HepG2 (cell line): Measurements from ENCODE around the gene PPP1R13L. TPM values are rescaled to one million over a fixed set of nuclear protein-coding genes. Genes with fewer than 3 reads are reported as not detected.
A peak's percentile ranks its signal among the peaks of the same experiment; 100 is the strongest.

Experiments used
- CENPX ChIP-seq: sonication (generic); formaldehyde crosslinking; IDR thresholded peaks from 2 replicates; pipeline ENCODE4 v1.9.0; 2021; ENCODE audit warnings: mild to moderate bottlenecking, missing genetic modification reagents, moderate library complexity
- CHD2 ChIP-seq: IDR thresholded peaks from 2 replicates; pipeline ENCODE4 v1.6.1; 2011; ENCODE audit warnings: low read depth, low read length, improper control_type of control experiment
- GTF2F1 ChIP-seq: fragments of 150-350 bp; IDR thresholded peaks from 2 replicates; pipeline ENCODE4 v1.6.1; 2014; ENCODE audit warnings: low read length
- HNRNPH1 ChIP-seq: fragments of 200-400 bp; formaldehyde crosslinking; optimal IDR thresholded peaks from 2 replicates; pipeline ENCODE3; 2017; ENCODE audit warnings: mild to moderate bottlenecking, low read depth, low read length
- KAT8 ChIP-seq: IDR thresholded peaks from 2 replicates; pipeline ENCODE4 v1.6.1; 2016; ENCODE audit warnings: missing genetic modification reagents, missing compliant biosample characterization
- KDM5B ChIP-seq: sonication (generic); formaldehyde crosslinking; IDR thresholded peaks from 2 replicates; pipeline ENCODE4 v1.4.0; 2020; ENCODE audit warnings: missing genetic modification reagents, mild to moderate bottlenecking, borderline replicate concordance
- MXI1 ChIP-seq: IDR thresholded peaks from 3 replicates; pipeline ENCODE4 v1.6.1; 2012; ENCODE audit warnings: low read depth, low read length, inconsistent platforms, borderline replicate concordance
- NFE2 ChIP-seq: sonication (generic); formaldehyde crosslinking; IDR thresholded peaks from 2 replicates; pipeline ENCODE4 v1.4.0; 2020; ENCODE audit warnings: missing genetic modification reagents
- PRPF4 ChIP-seq: fragments of 200-400 bp; formaldehyde crosslinking; IDR thresholded peaks from 2 replicates; pipeline ENCODE4 v1.6.1; 2016; ENCODE audit warnings: low read length, low read depth; ENCODE audit not compliant: poor library complexity, severe bottlenecking
- RNF2 ChIP-seq: fragments of 450-650 bp; conservative IDR thresholded peaks from 2 replicates; pipeline ENCODE4 v1.6.1; 2016; ENCODE audit warnings: low read depth
- SMARCC2 ChIP-seq: fragments of 450-650 bp; IDR thresholded peaks from 2 replicates; pipeline ENCODE4 v1.6.1; 2017; ENCODE audit warnings: antibody characterized with exemption, mild to moderate bottlenecking
- SNAPC2 ChIP-seq: sonication (generic); formaldehyde crosslinking; IDR thresholded peaks from 2 replicates; pipeline ENCODE4 v1.8.1; 2022; ENCODE audit warnings: mild to moderate bottlenecking, missing genetic modification reagents
- SP2 ChIP-seq: sonication (generic); formaldehyde crosslinking; IDR thresholded peaks from 2 replicates; pipeline ENCODE4 v1.5.1; 2020; ENCODE audit warnings: mild to moderate bottlenecking, missing genetic modification reagents
- ZMAT3 ChIP-seq: sonication (generic); formaldehyde crosslinking; conservative IDR thresholded peaks from 2 replicates; pipeline ENCODE4 v1.7.0; 2021; ENCODE audit warnings: missing genetic modification reagents
- ZNF33A ChIP-seq: sonication (generic); formaldehyde crosslinking; IDR thresholded peaks from 2 replicates; pipeline ENCODE4 v1.5.1; 2020; ENCODE audit warnings: missing genetic modification reagents, mild to moderate bottlenecking, moderate library complexity, borderline replicate concordance
- ZNF564 ChIP-seq: sonication (generic); formaldehyde crosslinking; IDR thresholded peaks from 2 replicates; pipeline ENCODE4 v1.8.1; 2023; ENCODE audit warnings: mild to moderate bottlenecking, missing genetic modification reagents
- ZNF652 ChIP-seq: IDR thresholded peaks from 2 replicates; pipeline ENCODE4 v1.6.1; 2016; ENCODE audit warnings: low read depth, borderline replicate concordance
- ZNF713 ChIP-seq: sonication (generic); formaldehyde crosslinking; IDR thresholded peaks from 2 replicates; pipeline ENCODE4 v1.4.0; 2020; ENCODE audit warnings: mild to moderate bottlenecking, missing genetic modification reagents
- ZNF773 ChIP-seq: sonication (generic); formaldehyde crosslinking; IDR thresholded peaks from 2 replicates; pipeline ENCODE4 v1.4.0; 2020; ENCODE audit warnings: missing genetic modification reagents, borderline replicate concordance
- ZNF775 ChIP-seq: sonication (generic); formaldehyde crosslinking; IDR thresholded peaks from 2 replicates; pipeline ENCODE4 v1.4.0; 2020; ENCODE audit warnings: missing genetic modification reagents, mild to moderate bottlenecking, moderate library complexity, borderline replicate concordance
- polyA plus RNA-seq, 8 experiments: library from polyadenylated mRNA; depleted of rRNA in 3 of 8; stranded (reverse) in 7 of 8; unstranded in 1 of 8; fragments of >200 nt; fragmentation: Illumina TruSeq in 4 of 8; extraction: Trizol in 4 of 8; gene quantifications; 2 replicates each; pipeline versions ENCODE4 v1.2.1 to v1.2.3, GENCODE V29; 2011 to 2016; ENCODE audit warnings: low read depth in 4 of 8, missing spikeins in 1 of 8, mixed read lengths in 1 of 8; ENCODE audit not compliant: insufficient read depth in 1 of 8
- total RNA-seq, 5 experiments: library from RNA; depleted of rRNA; stranded (reverse); fragments of >200 nt; fragmentation: Illumina TruSeq; extraction: Trizol; gene quantifications; 2 replicates each; pipeline ENCODE4 v1.2.3, GENCODE V29; 2016; ENCODE audit warnings: low read depth in 1 of 5
- TF ChIP-seq, protein P1 (sequence below): sonication (generic); formaldehyde crosslinking; IDR thresholded peaks from 2 replicates; pipeline ENCODE4 v1.5.0; 2020; ENCODE audit warnings: mild to moderate bottlenecking, missing genetic modification reagents, borderline replicate concordance
- TF ChIP-seq, protein P2 (sequence below): sonication (generic); formaldehyde crosslinking; IDR thresholded peaks from 2 replicates; pipeline ENCODE4 v1.4.0; 2020; ENCODE audit warnings: mild to moderate bottlenecking, missing genetic modification reagents, borderline replicate concordance
- TF ChIP-seq, protein P3 (sequence below): IDR thresholded peaks from 2 replicates; pipeline ENCODE4 v1.6.1; 2016; ENCODE audit warnings: low read depth, borderline replicate concordance
- TF ChIP-seq, protein P4 (sequence below): sonication (generic); formaldehyde crosslinking; IDR thresholded peaks from 2 replicates; pipeline ENCODE4 v1.5.1; 2020; ENCODE audit warnings: missing genetic modification reagents, mild to moderate bottlenecking, borderline replicate concordance

The PPP1R13L gene
- total and polyA plus RNA-seq, 2 of the 13 experiments (the other 11 are each of a cell fraction or from before 2014, with no cell fraction given), result 1.3 to 6.6 TPM

DNA sequence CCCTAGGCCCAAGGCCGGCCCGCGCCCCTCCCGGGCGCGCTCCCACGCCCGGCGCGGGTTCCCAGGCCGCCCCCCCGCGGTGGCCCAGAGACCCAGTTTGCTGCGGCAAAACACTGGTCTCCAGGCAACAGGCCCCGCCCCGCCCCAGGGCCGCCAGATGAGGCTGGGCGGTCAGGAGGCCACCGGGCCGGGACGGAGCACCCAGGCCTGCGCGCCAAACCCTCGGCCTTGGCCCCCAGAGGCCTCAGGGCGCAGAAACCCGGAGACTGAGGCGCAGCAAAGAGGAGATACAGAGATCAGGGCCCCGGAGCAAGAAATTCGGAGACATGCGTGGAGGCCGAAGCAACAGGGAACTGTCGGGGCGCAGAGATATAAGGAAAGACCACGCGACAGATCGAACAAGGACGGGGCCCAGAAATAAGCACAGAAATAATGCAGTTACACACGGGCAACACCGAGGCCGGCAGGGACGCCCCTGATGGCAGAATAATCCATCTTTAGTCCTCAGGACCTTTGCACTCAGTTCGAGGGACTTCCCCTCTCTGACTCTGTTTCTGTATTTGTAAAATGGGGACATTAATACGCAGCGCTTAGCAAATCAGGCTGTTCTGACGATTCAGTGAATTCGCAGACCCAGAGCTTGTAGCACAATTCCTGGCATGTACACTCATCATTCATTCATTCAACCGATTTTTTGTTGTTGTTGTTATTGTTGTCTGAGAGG lies 39.6 kb upstream of the PPP1R13L start (continued):
- TF ChIP-seq SMARCC2, result no peak
- no peak for TF ChIP-seq PRPF4
- no peak for TF ChIP-seq ZNF773
- TF ChIP-seq SNAPC2 (CRISPR knock-in tag), result 0 out of 2 replicates have a peak, but pooled peaks have one; percentile 53
- TF ChIP-seq, protein P1, sequence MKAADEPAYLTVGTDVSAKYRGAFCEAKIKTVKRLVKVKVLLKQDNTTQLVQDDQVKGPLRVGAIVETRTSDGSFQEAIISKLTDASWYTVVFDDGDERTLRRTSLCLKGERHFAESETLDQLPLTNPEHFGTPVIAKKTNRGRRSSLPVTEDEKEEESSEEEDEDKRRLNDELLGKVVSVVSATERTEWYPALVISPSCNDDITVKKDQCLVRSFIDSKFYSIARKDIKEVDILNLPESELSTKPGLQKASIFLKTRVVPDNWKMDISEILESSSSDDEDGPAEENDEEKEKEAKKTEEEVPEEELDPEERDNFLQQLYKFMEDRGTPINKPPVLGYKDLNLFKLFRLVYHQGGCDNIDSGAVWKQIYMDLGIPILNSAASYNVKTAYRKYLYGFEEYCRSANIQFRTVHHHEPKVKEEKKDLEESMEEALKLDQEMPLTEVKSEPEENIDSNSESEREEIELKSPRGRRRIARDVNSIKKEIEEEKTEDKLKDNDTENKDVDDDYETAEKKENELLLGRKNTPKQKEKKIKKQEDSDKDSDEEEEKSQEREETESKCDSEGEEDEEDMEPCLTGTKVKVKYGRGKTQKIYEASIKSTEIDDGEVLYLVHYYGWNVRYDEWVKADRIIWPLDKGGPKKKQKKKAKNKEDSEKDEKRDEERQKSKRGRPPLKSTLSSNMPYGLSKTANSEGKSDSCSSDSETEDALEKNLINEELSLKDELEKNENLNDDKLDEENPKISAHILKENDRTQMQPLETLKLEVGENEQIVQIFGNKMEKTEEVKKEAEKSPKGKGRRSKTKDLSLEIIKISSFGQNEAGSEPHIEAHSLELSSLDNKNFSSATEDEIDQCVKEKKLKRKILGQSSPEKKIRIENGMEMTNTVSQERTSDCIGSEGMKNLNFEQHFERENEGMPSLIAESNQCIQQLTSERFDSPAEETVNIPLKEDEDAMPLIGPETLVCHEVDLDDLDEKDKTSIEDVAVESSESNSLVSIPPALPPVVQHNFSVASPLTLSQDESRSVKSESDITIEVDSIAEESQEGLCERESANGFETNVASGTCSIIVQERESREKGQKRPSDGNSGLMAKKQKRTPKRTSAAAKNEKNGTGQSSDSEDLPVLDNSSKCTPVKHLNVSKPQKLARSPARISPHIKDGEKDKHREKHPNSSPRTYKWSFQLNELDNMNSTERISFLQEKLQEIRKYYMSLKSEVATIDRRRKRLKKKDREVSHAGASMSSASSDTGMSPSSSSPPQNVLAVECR (CRISPR knock-in tag), result peak; percentile 46; the same call in 1 of the 2 replicates
- TF ChIP-seq ZMAT3 (CRISPR knock-in tag), result no peak
- TF ChIP-seq ZNF33A, result no peak
- TF ChIP-seq, protein P2, sequence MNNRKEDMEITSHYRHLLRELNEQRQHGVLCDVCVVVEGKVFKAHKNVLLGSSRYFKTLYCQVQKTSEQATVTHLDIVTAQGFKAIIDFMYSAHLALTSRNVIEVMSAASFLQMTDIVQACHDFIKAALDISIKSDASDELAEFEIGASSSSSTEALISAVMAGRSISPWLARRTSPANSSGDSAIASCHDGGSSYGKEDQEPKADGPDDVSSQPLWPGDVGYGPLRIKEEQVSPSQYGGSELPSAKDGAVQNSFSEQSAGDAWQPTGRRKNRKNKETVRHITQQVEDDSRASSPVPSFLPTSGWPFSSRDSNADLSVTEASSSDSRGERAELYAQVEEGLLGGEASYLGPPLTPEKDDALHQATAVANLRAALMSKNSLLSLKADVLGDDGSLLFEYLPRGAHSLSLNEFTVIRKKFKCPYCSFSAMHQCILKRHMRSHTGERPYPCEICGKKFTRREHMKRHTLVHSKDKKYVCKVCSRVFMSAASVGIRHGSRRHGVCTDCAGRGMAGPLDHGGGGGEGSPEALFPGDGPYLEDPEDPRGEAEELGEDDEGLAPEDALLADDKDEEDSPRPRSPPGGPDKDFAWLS, result 0 out of 2 replicates have a peak, but pooled peaks have one; percentile 77
- no peak for TF ChIP-seq ZNF564
- TF ChIP-seq ZNF713 (CRISPR knock-in tag), result no peak
- TF ChIP-seq CHD2, result 0 out of 2 replicates have a peak, but pooled peaks have one; percentile 19
- 0 out of 2 replicates have a peak, but pooled peaks have one; percentile 53 for TF ChIP-seq GTF2F1
- TF ChIP-seq ZNF652 (CRISPR knock-in tag), result no peak
- TF ChIP-seq KDM5B (CRISPR knock-in tag), result no peak
- TF ChIP-seq SP2 (CRISPR knock-in tag), result no peak
- peak; percentile 45; the same call in 1 of the 2 replicates for TF ChIP-seq KAT8 (CRISPR knock-in tag)
- no peak for TF ChIP-seq CENPX (CRISPR knock-in tag)
- peak; percentile 89; the same call in 2 of the 3 replicates for TF ChIP-seq MXI1
- TF ChIP-seq HNRNPH1, result no peak
- TF ChIP-seq, protein P3, sequence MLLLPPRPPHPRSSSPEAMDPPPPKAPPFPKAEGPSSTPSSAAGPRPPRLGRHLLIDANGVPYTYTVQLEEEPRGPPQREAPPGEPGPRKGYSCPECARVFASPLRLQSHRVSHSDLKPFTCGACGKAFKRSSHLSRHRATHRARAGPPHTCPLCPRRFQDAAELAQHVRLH (CRISPR knock-in tag), result no peak
- TF ChIP-seq, protein P4, sequence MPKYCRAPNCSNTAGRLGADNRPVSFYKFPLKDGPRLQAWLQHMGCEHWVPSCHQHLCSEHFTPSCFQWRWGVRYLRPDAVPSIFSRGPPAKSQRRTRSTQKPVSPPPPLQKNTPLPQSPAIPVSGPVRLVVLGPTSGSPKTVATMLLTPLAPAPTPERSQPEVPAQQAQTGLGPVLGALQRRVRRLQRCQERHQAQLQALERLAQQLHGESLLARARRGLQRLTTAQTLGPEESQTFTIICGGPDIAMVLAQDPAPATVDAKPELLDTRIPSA, result no peak
- TF ChIP-seq ZNF775 (CRISPR knock-in tag), result no peak
- TF ChIP-seq NFE2 (CRISPR knock-in tag), result no peak
- TF ChIP-seq RNF2, result 0 out of 2 replicates have a peak, but pooled peaks have one; percentile 48
